Right lobe of liver (tissue), 4 donors: ENCODE results near the gene AOAH.

Source experiments
- POLR2A ChIP-seq: fragments of 450-650 bp; IDR thresholded peaks from one replicate; pipeline ENCODE4 v1.6.1; 2017; ENCODE audit warnings: antibody characterized with exemption, mild to moderate bottlenecking
- TF ChIP-seq, protein P1 (sequence below), 4 donors: fragments of 200-600 bp in 3 of 4; fragments of 450-650 bp in 1 of 4; IDR thresholded peaks; one replicate each; pipeline versions ENCODE4 v1.5.1 to v1.8.0; 2016 to 2022; ENCODE audit warnings: antibody characterized with exemption in 4 of 4, mild to moderate bottlenecking in 2 of 4
- donor health status: DM: no; HTN: no; CAD: no.
- donor health status: DM: no; HTN: no; CAD: no.
- donor health status: DM: no; HTN: yes; CAD: no.

- TF ChIP-seq, protein P1, sequence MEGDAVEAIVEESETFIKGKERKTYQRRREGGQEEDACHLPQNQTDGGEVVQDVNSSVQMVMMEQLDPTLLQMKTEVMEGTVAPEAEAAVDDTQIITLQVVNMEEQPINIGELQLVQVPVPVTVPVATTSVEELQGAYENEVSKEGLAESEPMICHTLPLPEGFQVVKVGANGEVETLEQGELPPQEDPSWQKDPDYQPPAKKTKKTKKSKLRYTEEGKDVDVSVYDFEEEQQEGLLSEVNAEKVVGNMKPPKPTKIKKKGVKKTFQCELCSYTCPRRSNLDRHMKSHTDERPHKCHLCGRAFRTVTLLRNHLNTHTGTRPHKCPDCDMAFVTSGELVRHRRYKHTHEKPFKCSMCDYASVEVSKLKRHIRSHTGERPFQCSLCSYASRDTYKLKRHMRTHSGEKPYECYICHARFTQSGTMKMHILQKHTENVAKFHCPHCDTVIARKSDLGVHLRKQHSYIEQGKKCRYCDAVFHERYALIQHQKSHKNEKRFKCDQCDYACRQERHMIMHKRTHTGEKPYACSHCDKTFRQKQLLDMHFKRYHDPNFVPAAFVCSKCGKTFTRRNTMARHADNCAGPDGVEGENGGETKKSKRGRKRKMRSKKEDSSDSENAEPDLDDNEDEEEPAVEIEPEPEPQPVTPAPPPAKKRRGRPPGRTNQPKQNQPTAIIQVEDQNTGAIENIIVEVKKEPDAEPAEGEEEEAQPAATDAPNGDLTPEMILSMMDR (IDR thresholded peaks at IDR 0.05) = no peak
- no peak for TF ChIP-seq POLR2A
Observed at GRCh38 chr7:36614959-36615358, 109.3 kb downstream of the AOAH start.
